ENCODE results near the gene FAM193A.
"Not testable (repeated sequence)": the region's sequence is repeated elsewhere in the genome, so short reads cannot be mapped to it uniquely, and the experiment has no call there.

Gene FAM193A

GRCh38 chr4:2694691-2695090 is 158.2 kb downstream of the FAM193A start:
- DNase-seq (ENCODE audit: low spot score), result no peak

GRCh38 chr4:2695346-2696060 is 159.1 kb downstream of the FAM193A start:
- DNase-seq (ENCODE audit: low spot score), result no peak

GRCh38 chr4:2696423-2696822 is 160.0 kb downstream of the FAM193A start:
- no peak for DNase-seq (ENCODE audit: low spot score)

GRCh38 chr4:2697995-2698414 is 161.6 kb downstream of the FAM193A start:
- no peak for DNase-seq (ENCODE audit: low spot score)

- DNase-seq (ENCODE audit: low spot score), result no peak
Observed at GRCh38 chr4:2698504-2698903, 162.1 kb downstream of the FAM193A start.

GRCh38 chr4:2698951-2699505 is 162.6 kb downstream of the FAM193A start:
- no peak for DNase-seq (ENCODE audit: low spot score)

- no peak for DNase-seq (ENCODE audit: low spot score)
Observed at GRCh38 chr4:2699534-2699933, 163.1 kb downstream of the FAM193A start.

- no peak for DNase-seq (ENCODE audit: low spot score)
Observed at GRCh38 chr4:2700031-2700430, 163.6 kb downstream of the FAM193A start.

- no peak for DNase-seq (ENCODE audit: low spot score)
Observed at GRCh38 chr4:2702361-2702760, 165.9 kb downstream of the FAM193A start.

- no peak for DNase-seq (ENCODE audit: low spot score)
Observed at GRCh38 chr4:2702770-2703169, 166.3 kb downstream of the FAM193A start.

- DNase-seq (ENCODE audit: low spot score), result no peak
Observed at GRCh38 chr4:2712261-2712842, 175.9 kb downstream of the FAM193A start.

GRCh38 chr4:2713337-2713736 is 176.9 kb downstream of the FAM193A start:
- no peak for DNase-seq (ENCODE audit: low spot score)

- DNase-seq (ENCODE audit: low spot score), result no peak
Observed at GRCh38 chr4:2714061-2714770, 177.8 kb downstream of the FAM193A start.

- no peak for DNase-seq (ENCODE audit: low spot score)
Observed at GRCh38 chr4:2714918-2715317, 178.5 kb downstream of the FAM193A start.

- DNase-seq (ENCODE audit: low spot score), result no peak
Observed at GRCh38 chr4:2715426-2715825, 179.0 kb downstream of the FAM193A start.

- DNase-seq (ENCODE audit: low spot score), result no peak
Observed at GRCh38 chr4:2716236-2716635, 179.8 kb downstream of the FAM193A start.

GRCh38 chr4:2721586-2721985 is 185.1 kb downstream of the FAM193A start:
- no peak for DNase-seq (ENCODE audit: low spot score)

- DNase-seq (ENCODE audit: low spot score), result no peak
Observed at GRCh38 chr4:2722033-2722432, 185.6 kb downstream of the FAM193A start.

GRCh38 chr4:2723751-2724150 is 187.3 kb downstream of the FAM193A start:
- DNase-seq (ENCODE audit: low spot score), result no peak

GRCh38 chr4:2725380-2725779 is 188.9 kb downstream of the FAM193A start:
- DNase-seq (ENCODE audit: low spot score), result no peak

- not testable (repeated sequence) for DNase-seq (ENCODE audit: low spot score)
Observed at GRCh38 chr4:2726881-2727280, 190.4 kb downstream of the FAM193A start.

- DNase-seq (ENCODE audit: low spot score), result no peak
Observed at GRCh38 chr4:2728221-2728620, 191.8 kb downstream of the FAM193A start.
